ENCODE data around the gene GNL2.

GNL2 gene

DNA sequence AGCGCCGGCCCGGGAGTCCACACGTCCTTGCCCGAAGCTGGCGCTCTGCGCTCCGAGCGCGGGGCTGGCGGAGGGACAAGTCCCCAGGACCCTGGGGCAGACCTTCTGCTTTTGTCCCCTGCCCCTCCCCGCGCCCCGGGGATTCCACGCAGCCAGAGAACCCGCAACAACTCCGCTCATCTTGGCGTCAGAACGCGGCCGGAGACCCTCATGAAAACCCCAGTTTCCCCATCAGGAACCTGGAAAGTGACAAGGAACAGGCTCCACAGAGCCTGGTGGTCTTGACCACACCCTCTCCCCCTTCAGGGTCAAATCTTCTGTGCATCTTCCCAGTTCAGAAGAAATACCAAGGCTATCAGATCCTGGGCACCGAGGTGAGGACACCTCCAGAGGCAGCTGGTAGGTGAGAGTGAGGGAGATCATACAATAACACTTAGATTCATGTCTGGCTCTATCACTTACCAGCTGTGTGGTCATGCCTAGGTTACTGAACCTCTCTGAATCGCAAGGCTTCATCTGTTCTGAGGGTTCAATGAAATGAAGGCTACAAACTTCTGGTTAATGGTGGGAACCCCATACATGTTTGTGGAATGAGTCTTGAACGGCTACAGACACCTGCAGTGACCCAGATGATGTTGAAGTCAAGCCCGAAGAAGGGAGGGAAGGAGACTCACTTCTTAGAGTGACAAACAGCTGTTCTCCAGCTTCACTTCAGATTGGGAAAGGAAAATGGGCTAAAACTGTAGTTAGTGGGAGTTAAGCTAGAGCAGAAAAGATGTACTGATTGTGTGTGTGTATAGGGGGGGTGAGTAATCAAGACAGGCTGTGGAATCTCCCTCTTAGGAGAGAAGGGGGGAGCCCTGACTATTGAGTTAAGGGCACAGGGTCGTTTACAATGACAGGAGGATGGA, 39.5 kb upstream of the GNL2 start:
- no peaks in the 10 kb centered on the region for H3K9me3 ChIP-seq (ENCODE audit: low read length)
- H3K4me1 ChIP-seq (ENCODE audit: insufficient read depth, low read length, severe bottlenecking) = no peaks in the 10 kb centered on the region
- H3K9ac ChIP-seq (ENCODE audit: low read length) = no peak overlapping the region
- no peak overlapping the region for H3K27ac ChIP-seq (ENCODE audit: low read depth, low read length, poor library complexity, severe bottlenecking)
- H3K79me2 ChIP-seq (ENCODE audit: insufficient read depth, low read length) = no peaks in the 10 kb centered on the region
- H3F3A ChIP-seq (ENCODE audit: insufficient read depth, low read length) = no peaks in the 10 kb centered on the region
- H3K27me3 ChIP-seq (ENCODE audit: insufficient read depth, low read length) = peaks cover 10% of the 10 kb centered on the region
- no peak overlapping the region for H2AFZ ChIP-seq (ENCODE audit: low read length)
- H3K4me3 ChIP-seq (ENCODE audit: low read depth, low read length, poor library complexity, severe bottlenecking) = no peak overlapping the region
- no peaks in the 10 kb centered on the region for H3K36me3 ChIP-seq (ENCODE audit: insufficient read depth, low read length)
- H4K20me1 ChIP-seq (ENCODE audit: insufficient read depth, low read length) = no peaks in the 10 kb centered on the region
- TF ChIP-seq EZH2 (IDR thresholded peaks at IDR 0.05; ENCODE audit: borderline replicate concordance, low read length) = no peak
- no peaks in the 10 kb centered on the region for H3K9me2 ChIP-seq (ENCODE audit: low read depth, low read length)
- H3K4me2 ChIP-seq (ENCODE audit: low read length) = no peak overlapping the region

DNA sequence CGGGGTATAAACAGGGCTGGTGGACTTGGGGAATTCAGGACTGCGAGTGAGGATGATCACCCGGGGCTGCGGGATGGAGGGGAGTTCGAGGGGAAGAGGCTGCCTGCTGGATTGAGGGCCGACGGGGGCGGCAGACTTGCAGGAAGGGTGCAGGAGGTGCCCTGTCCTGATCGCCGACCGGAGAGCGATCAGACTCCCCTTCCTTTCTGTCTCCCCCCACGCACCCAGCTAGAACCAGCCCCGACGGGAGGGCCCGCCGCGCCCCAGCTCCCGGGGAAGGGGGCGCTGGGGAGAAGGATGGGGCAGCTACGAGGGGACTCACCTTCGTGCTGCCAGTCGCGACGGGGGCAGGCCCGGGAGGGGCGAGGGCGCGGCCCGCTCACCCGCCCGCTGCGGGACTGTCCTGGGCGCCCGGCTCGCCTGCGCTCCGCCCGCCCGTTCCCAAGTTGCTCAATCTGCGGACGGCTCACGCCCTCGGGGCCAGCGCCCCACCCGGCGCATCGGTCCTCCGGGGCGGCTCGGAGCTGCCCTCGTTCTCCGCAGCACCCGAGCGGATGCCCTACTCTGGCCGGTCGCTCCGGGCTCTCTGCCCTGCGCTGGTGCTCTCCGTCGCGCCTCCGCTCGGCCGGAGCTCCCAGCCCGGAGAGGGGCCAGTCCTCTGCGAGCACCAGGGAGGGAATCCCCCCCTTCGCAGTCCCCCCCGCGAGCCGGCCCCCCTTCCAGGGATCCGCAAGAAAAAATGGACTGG, 38.7 kb upstream of the GNL2 start, which contains the start of gene RSPO1:
Gene RSPO1, minus strand, starts transcription at position 649 of the 748 bp plus-strand sequence. CDS start 5,231 bp downstream, outside the sequence.
- TF ChIP-seq EZH2 (IDR thresholded peaks at IDR 0.05; ENCODE audit: borderline replicate concordance, low read length) = no peak
- Histone ChIP-seq H3K27ac (ENCODE audit: low read depth, low read length, poor library complexity, severe bottlenecking) (no peak within 1 kb of the TSS), H3K4me2 (ENCODE audit: low read length) (no peak within 1 kb of the TSS), H3K36me3 (ENCODE audit: insufficient read depth, low read length) (no peaks in the 10 kb centered on the region), H3K4me3 (ENCODE audit: low read depth, low read length, poor library complexity, severe bottlenecking) (no peak within 1 kb of the TSS), H3K4me1 (ENCODE audit: insufficient read depth, low read length, severe bottlenecking) (no peaks in the 10 kb centered on the region), H2AFZ (ENCODE audit: low read length) (no peak within 1 kb of the TSS), H3K79me2 (ENCODE audit: insufficient read depth, low read length) (no peaks in the 10 kb centered on the region), H4K20me1 (ENCODE audit: insufficient read depth, low read length) (no peaks in the 10 kb centered on the region), H3K9ac (ENCODE audit: low read length) (no peak within 1 kb of the TSS), H3K9me3 (ENCODE audit: low read length) (no peaks in the 10 kb centered on the region), H3K27me3 (ENCODE audit: insufficient read depth, low read length) (peaks cover 10% of the 10 kb centered on the region), H3K9me2 (ENCODE audit: low read depth, low read length) (no peaks in the 10 kb centered on the region), H3F3A (ENCODE audit: insufficient read depth, low read length) (no peaks in the 10 kb centered on the region)

DNA sequence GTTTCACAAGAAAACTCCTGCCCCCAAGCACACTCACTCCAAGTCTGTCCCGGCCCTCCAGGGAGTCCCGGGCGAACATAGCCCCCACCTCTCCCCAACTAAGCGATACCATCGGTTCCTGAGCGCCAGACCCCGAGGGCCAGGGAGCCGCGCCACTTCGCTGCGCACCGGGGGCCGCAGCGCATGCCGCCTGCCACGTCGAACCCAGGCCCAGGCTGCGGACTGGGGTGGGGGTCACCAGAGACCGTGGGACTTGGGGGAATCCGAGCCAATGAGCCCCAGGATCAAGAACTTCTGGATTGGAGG, 38.2 kb upstream of the GNL2 start:
- no peak overlapping the region for H3K9ac ChIP-seq (ENCODE audit: low read length)

DNA sequence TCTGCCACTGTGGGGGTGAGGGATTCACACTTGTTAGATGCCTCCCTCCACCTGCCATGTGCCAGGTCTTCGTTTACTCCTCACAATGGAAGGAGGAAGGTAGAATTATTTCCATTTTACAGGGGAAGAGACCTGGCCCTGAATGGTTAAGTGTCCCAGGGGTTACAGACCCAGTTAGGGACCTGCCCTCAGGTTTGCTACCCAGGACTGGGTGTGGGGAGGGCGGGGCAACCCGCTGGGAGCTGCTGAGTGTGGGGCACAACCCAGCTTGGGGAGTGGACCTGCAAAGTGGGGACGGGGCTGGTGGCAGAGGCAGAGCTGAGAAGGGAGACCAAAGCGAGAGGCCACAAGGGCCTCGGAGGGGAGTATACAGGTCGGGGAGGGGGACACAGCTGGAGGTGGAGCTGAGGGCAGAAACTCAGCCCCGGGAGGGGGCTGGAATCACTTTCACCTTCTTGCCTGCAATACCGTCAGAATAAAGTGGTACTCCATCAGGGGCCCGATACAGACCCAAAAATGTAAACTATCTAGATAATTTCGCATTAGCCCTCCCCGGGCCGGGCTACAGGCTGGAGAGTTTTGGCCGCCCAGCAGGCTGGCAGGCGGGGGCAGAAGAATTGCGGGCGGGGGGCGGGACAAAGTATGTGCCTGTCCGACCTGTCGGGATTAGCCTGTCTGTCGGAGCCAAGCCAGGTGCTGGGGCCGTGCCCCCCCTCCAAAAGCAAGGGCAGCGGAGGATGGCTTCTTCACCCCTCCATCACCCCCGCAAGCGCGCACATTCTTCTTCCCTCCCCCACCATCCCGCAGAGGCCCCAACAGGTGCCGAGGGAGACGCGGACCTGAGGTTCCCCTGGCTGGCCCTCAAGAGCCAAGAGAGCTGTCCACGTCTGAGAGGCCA, 37.6 kb upstream of the GNL2 start:
- H4K20me1 ChIP-seq (ENCODE audit: insufficient read depth, low read length) = no peaks in the 10 kb centered on the region
- H3K79me2 ChIP-seq (ENCODE audit: insufficient read depth, low read length) = no peaks in the 10 kb centered on the region
- H3F3A ChIP-seq (ENCODE audit: insufficient read depth, low read length) = no peaks in the 10 kb centered on the region
- no peak overlapping the region for H3K9ac ChIP-seq (ENCODE audit: low read length)
- no peak overlapping the region for H3K4me2 ChIP-seq (ENCODE audit: low read length)
- H3K9me2 ChIP-seq (ENCODE audit: low read depth, low read length) = no peaks in the 10 kb centered on the region
- H3K4me1 ChIP-seq (ENCODE audit: insufficient read depth, low read length, severe bottlenecking) = no peaks in the 10 kb centered on the region
- H3K9me3 ChIP-seq (ENCODE audit: low read length) = no peaks in the 10 kb centered on the region
- peaks cover 10% of the 10 kb centered on the region for H3K27me3 ChIP-seq (ENCODE audit: insufficient read depth, low read length)
- no peak overlapping the region for H2AFZ ChIP-seq (ENCODE audit: low read length)
- H3K4me3 ChIP-seq (ENCODE audit: low read depth, low read length, poor library complexity, severe bottlenecking) = no peak overlapping the region
- no peak overlapping the region for H3K27ac ChIP-seq (ENCODE audit: low read depth, low read length, poor library complexity, severe bottlenecking)
- TF ChIP-seq, protein P1, sequence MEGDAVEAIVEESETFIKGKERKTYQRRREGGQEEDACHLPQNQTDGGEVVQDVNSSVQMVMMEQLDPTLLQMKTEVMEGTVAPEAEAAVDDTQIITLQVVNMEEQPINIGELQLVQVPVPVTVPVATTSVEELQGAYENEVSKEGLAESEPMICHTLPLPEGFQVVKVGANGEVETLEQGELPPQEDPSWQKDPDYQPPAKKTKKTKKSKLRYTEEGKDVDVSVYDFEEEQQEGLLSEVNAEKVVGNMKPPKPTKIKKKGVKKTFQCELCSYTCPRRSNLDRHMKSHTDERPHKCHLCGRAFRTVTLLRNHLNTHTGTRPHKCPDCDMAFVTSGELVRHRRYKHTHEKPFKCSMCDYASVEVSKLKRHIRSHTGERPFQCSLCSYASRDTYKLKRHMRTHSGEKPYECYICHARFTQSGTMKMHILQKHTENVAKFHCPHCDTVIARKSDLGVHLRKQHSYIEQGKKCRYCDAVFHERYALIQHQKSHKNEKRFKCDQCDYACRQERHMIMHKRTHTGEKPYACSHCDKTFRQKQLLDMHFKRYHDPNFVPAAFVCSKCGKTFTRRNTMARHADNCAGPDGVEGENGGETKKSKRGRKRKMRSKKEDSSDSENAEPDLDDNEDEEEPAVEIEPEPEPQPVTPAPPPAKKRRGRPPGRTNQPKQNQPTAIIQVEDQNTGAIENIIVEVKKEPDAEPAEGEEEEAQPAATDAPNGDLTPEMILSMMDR (IDR thresholded peaks at IDR 0.05; ENCODE audit: low read length) = no peak
- TF ChIP-seq EZH2 (IDR thresholded peaks at IDR 0.05; ENCODE audit: borderline replicate concordance, low read length) = no peak
- no peaks in the 10 kb centered on the region for H3K36me3 ChIP-seq (ENCODE audit: insufficient read depth, low read length)

More for the DNA sequence above, 38.2 kb upstream of the GNL2 start:
- Histone ChIP-seq H3K9me2 (ENCODE audit: low read depth, low read length) (no peaks in the 10 kb centered on the region), H3K9me3 (ENCODE audit: low read length) (no peaks in the 10 kb centered on the region), H3F3A (ENCODE audit: insufficient read depth, low read length) (no peaks in the 10 kb centered on the region), H3K27ac (ENCODE audit: low read depth, low read length, poor library complexity, severe bottlenecking) (no peak overlapping the region), H4K20me1 (ENCODE audit: insufficient read depth, low read length) (no peaks in the 10 kb centered on the region), H3K4me2 (ENCODE audit: low read length) (no peak overlapping the region), H2AFZ (ENCODE audit: low read length) (no peak overlapping the region), H3K36me3 (ENCODE audit: insufficient read depth, low read length) (no peaks in the 10 kb centered on the region), H3K4me3 (ENCODE audit: low read depth, low read length, poor library complexity, severe bottlenecking) (no peak overlapping the region), H3K4me1 (ENCODE audit: insufficient read depth, low read length, severe bottlenecking) (no peaks in the 10 kb centered on the region), H3K27me3 (ENCODE audit: insufficient read depth, low read length) (peaks cover 10% of the 10 kb centered on the region), H3K79me2 (ENCODE audit: insufficient read depth, low read length) (no peaks in the 10 kb centered on the region)
- no peak for TF ChIP-seq EZH2 (IDR thresholded peaks at IDR 0.05; ENCODE audit: borderline replicate concordance, low read length)
